ENCODE data around the gene DHRSX.
"Not testable (repeated sequence)": the region's sequence is repeated elsewhere in the genome, so short reads cannot be mapped to it uniquely, and the experiment has no call there.

DNA sequence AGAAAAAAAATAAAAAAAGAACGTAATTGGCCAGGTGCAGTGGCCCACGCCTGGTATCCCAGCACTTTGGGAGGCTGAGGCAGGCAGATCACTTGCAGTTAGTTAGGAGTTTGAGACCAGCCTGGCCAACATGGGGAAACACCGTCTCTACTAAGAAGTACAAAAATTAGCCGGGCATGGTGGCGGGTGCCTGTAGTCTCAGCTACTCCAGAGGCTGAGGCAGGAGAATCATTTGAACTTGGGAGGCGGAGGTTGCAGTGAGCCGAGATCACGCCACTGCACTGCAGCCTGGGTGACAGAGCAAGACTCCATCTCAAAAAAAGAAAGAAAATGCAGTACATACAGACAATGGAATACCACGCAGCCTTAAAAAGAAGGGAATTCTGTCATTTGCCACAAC lies 150.7 kb downstream of the DHRSX start:
- TF ChIP-seq, protein P1, sequence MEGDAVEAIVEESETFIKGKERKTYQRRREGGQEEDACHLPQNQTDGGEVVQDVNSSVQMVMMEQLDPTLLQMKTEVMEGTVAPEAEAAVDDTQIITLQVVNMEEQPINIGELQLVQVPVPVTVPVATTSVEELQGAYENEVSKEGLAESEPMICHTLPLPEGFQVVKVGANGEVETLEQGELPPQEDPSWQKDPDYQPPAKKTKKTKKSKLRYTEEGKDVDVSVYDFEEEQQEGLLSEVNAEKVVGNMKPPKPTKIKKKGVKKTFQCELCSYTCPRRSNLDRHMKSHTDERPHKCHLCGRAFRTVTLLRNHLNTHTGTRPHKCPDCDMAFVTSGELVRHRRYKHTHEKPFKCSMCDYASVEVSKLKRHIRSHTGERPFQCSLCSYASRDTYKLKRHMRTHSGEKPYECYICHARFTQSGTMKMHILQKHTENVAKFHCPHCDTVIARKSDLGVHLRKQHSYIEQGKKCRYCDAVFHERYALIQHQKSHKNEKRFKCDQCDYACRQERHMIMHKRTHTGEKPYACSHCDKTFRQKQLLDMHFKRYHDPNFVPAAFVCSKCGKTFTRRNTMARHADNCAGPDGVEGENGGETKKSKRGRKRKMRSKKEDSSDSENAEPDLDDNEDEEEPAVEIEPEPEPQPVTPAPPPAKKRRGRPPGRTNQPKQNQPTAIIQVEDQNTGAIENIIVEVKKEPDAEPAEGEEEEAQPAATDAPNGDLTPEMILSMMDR (IDR thresholded peaks at IDR 0.05; ENCODE audit: poor library complexity): not testable (repeated sequence)
- TF ChIP-seq EZH2 (IDR thresholded peaks at IDR 0.05; ENCODE audit: borderline replicate concordance); EZH2phosphoT487 (IDR thresholded peaks at IDR 0.05; ENCODE audit: low read depth, severe bottlenecking, unreplicated experiment): not testable (repeated sequence)
